Hepatic stellate cell (primary cell): ENCODE measurements around the gene MORN4.

ENCODE experiments used
- DNase-seq: peaks from one replicate; pipeline ENCODE4 v3.0.0; 2011; ENCODE audit warnings: low spot score

The MORN4 gene

GRCh38 chr10:97573021-97573420 lies 60.3 kb downstream of the MORN4 start:
- no peak for DNase-seq

GRCh38 chr10:97572214-97572989 lies 60.9 kb downstream of the MORN4 start, which contains the start of gene ANKRD2:
ANKRD2 (plus strand) TSS chr10:97572779; CDS start chr10:97572789, 10 bp downstream.
- peak; percentile 82 for DNase-seq

GRCh38 chr10:97571622-97572021 lies 61.7 kb downstream of the MORN4 start:
- DNase-seq = no peak

GRCh38 chr10:97570789-97571471 lies 62.4 kb downstream of the MORN4 start:
- no peak for DNase-seq

GRCh38 chr10:97570146-97570788 lies 63.0 kb downstream of the MORN4 start:
- no peak for DNase-seq

DNA sequence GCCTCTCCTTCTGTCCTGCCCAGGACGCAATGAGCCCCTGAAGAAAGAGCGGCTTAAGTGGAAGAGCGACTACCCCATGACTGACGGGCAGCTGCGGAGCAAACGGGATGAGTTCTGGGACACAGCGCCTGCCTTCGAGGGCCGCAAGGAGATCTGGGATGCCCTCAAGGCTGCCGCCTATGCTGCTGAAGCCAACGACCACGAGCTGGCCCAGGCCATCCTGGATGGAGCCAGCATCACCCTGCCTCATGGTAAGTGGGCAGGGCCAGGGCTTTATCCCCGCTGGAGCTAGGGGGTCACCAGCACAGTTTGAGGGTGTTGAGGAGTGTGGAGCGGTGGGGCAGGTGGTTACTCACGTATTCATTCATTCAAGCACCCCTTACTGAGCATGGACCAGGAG lies 65.4 kb downstream of the MORN4 start:
- no peak for DNase-seq

DNA sequence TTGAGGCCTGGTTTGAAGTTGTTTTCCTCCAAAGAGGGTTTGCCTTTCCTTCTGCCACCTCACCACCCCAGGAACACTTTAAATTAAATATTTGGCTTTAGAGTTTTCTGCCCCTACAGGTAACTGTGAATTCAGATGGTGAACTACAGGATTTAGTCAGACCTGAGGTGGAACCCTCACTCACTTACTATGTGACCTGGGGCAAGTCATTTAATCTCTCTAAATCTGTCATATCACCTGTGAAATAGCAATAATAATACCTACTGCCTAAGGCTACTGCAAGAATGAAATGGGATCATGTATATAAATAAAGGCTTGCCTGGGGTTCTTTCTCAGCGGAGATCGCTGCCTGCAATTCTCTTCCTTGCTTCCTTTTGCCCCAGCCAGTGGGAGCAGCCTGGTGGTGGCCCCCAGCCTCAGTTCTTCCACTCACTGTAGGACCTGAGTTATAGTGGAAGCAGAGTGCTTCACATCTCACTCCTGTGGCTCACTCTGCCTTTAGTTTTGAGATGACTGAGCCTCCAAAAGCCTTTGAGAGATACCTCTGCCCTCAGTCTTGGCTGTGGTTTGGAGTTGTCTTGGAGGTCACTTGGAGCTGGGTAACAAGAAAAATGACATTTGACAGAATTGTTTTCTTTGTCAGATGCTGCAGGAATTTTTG lies 66.8 kb downstream of the MORN4 start:
- DNase-seq = no peak

DNA sequence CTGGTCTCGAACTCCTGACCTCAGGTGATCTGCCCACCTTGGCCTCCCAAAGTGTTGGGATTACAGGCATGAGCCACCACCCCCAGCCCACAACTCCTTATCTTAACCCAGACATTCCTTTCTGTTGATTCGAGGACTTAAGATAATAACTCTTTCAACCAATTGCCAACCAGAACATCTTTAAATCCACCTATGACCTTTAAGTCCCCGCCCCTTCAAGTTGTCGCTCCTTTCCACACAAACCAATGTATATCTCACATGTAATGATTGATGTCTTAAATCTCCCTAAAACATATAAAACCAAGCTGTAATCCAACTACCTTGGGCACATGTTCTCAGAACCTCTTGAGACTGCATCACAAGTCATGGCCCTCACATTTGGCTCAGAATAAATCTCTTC lies 68.5 kb downstream of the MORN4 start:
- DNase-seq = no peak
